HG03439 (cell line): ENCODE data around the gene USB1.

Experiments used
- ATAC-seq: cut with Tn5 transposase; IDR thresholded peaks from one replicate; pipeline ENCODE4 v1.9.1; 2021; ENCODE audit warnings: mild to moderate bottlenecking, moderate library complexity; ENCODE audit not compliant: unreplicated experiment

Gene USB1

DNA sequence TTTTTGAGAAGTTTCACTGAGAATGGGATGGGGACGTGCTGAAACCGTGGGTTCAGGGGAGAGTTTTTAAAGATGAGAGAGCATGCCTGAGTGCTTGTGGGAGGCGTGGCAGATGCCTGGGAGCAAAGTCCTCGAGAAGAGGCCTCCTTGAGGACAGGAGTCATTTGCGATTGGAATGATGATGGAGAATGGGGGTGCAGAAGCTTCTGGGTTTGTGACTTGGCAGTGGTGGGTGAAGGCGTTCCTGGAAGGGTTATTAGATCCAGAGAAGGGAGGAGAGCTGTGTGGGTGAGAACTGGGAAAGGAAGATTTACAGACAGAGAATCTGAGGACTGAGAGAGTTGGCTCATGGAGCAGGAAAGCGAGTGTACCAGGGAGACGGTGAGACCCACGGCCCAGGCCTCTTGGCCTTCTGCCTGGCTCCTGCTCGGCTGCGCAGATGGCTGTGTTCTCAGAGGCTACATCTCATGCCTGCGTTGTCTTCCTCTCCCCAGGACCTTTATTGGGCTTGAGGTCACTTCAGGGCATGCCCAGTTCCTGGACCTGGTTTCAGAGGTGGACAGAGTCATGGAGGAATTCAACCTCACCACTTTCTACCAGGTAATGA is 15.7 kb downstream of the USB1 start:
- no peak for ATAC-seq

DNA sequence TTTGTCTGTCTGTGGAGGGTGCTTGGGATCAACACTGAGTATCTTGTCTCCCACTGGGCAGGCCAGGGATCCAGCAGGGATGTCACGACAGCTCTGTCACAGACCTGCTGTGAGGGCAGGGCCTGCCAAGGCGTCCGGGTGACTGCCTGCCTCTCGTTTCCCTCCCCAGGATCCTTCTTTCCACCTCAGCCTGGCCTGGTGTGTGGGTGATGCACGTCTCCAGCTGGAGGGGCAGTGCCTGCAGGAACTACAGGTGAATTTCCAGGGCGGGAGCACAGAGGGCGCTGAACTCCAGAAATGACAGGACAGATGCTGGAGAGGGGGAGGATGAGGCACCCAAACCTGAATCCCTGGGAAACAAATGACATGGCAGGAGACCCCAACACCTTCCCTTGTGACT is 17.6 kb downstream of the USB1 start:
- ATAC-seq, result no peak

DNA sequence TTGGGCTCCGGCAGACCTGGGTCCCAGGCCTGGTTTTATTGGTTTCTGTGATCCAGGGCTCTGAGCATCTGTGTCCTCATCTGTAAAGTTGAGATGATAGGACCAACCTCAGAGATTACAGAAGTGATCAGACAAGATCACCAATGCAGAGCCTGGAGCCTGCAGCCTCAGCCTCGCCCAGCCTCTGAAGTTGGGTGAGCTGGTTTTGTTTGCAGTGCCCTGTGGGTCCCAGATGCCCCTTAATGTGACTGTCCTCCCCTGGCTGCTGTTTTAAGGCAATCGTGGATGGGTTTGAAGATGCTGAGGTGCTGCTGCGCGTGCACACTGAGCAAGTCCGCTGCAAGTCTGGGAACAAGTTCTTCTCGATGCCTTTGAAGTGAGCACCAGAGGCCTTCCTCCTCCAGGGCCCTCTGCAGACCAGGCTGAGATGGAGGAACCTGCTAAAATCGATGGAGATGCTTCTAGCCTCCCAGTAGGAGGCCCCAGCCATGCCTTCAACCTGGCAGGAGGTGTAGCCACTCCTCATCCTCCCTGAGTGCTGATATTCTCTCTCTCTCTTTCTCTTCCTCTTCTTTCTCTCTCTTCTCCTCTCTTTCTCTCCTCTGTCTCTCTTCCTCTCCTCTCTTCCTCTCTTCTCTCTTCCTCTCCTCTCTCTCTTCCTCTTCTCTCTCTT is 18.8 kb downstream of the USB1 start:
- ATAC-seq, result no peak

DNA sequence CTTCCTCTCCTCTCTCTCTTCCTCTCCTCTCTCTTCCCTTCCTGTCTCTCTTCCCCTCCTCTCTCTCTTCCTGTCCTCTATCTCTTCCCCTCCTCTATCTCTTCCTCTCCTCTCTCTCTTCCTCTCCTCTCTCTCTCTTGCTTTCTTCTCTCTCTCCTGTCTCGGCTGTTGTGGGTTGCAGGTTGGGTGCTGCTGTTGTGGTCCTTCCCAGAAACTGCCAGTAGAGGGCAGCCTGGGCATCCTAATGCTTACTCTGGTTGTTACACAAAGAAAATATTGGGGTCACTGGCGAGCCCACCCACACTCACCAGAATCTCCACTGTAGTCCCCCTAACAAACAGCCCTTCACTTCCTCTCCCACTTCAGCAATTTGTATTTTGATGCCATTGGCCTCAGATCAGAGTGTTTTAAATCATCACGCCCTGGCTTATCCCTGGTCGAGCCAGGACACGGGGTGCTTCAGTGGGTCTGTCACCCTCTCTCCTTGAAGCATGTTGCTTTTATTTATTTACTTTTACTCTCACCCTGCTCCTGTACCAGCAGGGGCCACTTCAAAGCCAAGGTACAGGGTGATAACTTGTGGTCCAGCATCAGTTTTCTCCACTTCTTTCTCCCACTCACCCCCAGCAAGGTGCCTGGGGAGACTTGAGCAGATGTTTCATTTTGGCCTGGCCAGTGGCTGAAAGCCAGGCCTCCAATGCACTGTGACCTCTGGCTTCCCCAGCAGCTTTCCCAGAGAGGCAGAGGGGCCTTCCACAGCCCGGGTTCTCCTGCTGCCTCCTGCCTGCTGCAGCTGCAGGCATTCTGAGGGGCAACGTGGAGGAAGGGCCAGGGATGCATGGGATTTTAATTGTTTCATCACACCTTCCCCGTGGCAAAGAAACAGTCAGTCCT is 19.7 kb downstream of the USB1 start:
- ATAC-seq, result no peak

DNA sequence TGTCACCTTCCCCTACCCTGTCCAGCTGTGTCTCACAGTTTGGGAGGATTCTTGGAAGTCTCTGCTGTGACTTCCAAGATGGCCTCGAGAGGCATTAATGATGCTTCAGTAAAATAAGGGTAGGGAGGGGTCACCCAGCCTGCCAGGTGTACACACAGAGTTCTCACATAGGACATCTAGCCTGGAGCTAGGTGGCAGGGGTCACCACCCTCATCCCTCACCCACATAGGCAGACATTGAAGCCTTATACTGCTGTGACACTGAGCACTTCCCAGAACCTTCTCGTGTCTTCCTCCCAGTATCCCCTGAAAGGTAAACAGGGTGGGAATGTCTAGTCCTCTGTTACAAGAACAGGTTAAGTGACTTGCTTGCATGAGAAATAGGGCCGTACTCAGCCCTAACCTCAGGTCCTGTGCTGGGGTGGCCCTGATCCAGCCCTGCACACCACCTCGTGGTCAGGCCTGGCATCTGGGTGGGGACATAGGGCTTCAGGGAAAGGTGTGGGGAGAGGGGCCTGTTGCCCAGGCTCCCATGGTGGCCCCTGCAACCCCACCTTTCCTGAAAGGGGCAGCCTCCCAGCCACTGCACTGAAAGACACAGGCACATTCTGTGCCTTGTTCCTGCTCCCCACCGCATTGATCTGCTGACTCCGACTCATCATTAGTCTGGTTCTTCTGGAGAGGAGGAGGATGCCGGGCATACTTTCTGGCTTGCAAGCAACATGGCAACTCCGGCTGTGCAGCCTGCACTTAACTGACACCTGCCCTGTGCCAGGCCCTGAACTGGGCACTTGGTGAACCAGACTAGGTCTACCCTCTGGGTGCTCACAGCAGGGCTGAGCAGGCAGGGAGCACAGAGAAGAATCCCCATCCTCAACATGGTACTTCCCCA is 20.7 kb downstream of the USB1 start:
- no peak for ATAC-seq

DNA sequence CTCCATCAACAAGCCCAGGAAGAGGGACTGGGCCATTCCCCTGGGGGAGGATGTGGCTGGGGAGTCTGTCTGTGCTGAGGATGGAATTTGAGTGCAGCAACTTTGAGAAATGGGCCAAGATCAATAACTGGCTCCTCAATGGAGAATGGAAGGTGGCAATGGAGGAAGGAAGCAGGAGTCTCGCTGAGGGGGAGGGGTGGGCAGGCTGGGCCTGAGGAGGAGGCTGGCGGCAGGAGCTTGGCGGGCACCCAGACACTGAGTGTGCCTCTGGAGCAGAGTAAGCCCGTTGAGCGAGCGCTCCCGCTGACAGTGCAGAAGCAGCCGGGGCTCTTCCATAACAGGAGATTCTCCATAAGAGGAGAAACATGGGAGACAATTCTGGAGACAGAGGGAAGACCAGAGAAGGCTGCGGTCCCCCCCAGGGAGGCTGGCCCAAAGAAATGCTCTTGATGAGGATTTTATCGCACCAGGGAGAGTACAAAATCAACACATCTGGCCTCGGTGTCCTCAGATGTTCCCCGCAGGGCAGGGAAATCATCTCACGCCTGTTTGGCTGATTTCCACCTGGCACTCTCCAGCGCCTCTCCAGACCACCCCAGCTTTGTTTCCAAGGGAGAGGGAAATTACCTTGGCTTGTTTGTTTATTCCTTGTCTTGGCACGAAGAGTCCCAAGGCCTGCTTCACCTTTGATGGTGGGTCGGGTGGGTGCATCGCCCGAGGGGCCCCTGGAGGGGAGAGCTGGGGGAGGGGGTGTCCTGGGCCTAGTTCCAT is 21.6 kb downstream of the USB1 start:
- ATAC-seq, result no peak

DNA sequence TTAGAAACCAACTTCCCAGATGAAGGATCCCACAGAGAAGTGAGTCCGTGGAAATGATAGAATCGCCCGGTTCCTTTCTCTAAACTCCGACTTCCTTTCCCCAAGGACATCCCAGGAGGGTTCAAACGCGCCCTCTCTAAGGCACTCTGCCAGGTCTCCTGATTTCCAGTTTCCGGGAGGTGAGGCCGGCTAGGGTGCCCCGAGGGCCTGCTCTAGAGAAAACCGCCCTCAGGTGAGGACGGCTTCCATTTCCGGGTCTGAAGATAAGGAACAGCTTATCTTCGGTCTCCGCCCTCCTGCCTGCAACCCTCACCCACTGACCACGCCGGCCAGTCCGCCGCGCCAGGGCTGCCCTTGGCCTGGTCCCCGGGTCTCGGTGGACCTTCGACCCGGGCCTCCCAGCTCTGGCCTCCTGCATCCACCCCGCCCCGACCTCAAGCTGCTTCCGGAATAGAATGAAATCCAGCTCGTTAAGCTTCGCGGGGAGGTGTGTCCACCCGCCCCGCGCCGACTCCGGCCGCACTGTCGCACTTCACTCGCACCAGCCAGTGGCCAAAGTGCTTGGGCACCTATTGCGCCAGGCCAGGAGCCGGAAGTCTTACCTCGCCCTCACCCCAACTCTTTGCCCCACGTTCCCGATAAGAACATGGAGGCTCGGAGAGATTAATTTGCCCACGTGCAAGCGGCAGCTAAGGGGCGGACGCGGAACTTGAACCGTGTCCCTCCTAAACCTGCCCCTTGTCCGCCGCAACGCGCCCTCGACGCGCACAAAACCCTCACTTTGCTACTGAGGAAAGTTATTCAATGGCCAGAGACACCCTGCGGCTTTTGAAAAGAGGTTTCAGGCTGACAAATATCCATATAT is 23.5 kb downstream of the USB1 start:
- no peak for ATAC-seq

DNA sequence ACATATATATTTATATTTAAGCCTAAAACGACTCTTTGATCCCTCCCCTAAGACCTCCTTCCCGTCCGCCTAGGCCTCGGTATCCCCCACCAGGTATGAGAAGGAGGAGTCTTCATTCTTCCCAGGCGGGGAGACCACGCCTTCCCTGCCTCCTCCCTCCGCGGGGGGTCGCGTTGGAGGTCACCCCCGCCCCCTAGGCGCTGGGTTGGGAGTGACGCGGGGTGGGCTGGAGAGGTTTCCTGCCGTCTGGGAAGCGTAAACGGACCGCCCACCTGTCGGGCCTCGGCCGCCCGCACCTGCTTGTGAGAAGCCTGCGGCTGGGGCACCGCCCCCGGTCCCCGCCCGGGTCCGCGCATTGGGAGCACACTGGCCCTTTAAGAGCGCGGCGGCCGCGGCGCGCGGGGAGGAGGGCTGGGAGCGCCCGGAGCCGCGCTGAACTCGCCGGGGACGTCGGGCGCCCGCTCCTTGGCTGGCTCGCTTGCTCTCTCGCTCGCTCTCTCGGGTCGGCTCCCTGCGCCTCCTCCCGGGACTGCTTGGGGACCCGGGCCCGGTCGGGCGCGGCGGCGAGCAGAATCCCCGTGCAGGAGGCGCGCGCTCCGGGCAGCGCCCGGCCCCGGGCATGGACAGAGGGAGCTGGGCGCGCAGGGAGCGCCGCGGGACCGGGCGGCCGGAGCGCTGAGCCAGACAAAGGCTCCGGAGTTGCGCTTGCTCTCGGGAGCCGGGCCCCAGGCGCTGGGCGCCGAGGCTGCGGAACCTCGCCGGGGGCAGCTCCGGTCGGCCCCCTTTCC is 24.3 kb downstream of the USB1 start, which contains the start of gene MMP15:
Gene MMP15 (plus strand): TSS at position 404 of the 788 bp plus-strand sequence. CDS start 597 bp downstream, outside the sequence.
- no peak for ATAC-seq

DNA sequence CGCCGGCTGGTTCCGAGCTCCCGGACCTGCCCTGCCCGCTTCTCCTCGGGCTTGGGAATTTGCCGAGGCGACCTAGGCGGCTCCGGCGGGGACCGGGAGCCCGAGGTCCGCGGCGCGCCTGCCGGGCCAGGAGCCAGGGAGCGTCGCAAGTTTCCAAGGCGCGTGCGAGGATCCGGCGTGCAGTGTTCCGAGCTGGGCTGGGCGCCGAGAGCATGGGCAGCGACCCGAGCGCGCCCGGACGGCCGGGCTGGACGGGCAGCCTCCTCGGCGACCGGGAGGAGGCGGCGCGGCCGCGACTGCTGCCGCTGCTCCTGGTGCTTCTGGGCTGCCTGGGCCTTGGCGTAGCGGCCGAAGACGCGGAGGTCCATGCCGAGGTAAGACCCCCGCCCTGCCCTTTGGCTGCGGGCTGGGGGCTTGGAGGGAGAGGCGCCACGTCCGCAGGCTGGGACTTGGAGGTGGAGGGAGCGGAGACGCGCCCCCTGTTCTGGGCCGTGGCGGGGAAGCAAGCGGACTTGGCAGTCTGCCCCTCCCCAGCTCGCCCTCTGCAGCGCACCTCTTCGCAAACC is 25.0 kb downstream of the USB1 start:
- ATAC-seq, result no peak

DNA sequence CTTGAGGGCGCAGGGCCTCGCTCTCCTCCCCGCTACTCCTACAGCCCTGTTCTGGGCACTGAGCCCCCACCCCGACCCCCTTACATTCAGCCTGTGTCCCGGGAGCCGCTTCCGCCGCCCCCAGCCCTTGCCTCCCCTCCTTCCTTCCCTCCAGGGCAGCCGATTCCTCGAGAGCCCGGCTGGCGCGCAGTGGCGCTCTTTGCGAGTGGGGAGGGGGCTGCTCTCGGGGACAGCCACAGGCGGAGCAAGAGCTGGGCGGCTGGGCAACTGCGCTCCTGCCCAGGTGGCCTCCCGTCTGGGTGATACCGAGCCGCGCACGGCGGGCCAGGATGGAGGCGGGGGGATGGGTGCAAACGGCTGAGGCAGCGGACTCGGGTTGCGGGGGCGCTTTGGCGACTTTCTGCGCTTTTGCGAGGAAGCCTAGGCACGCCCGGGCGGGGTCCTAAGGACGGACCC is 25.5 kb downstream of the USB1 start:
- no peak for ATAC-seq

DNA sequence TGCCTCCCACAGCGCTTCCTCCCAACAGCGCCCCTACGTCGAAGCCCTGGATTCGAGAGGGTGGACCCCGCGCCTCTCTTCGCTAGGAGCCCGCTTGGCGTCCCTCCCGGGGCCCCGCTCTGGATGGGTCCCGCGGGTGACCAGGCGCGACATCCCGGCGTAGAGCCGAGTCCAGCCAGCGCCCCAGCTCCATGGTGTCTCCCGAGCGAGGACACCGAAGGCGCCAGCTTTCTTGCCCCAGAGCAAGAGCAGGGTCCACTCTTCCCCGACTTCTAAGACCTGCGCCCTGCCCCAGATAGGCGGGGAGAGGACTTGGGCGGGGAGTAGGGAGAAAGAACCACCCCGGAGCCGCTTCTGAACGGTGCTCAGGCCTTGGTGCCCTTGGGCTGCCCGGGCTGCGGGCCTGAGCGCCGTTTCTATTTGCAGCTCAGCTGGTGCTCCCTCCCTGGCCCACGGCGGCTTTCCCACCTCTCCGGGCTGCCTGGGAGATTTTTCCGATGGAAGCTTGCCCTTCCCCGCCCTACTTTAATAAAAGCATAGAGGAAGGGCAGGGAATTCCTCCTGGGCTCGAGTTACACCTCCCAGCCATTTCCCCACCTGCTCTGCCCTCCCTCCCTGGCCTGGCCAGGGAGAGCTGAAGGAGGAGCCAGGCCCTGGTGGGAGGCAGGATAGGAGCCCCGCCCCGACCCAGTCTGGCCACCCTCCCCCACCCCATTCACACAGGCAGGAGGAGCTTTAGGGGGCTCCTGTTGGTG is 26.1 kb downstream of the USB1 start:
- no peak for ATAC-seq

DNA sequence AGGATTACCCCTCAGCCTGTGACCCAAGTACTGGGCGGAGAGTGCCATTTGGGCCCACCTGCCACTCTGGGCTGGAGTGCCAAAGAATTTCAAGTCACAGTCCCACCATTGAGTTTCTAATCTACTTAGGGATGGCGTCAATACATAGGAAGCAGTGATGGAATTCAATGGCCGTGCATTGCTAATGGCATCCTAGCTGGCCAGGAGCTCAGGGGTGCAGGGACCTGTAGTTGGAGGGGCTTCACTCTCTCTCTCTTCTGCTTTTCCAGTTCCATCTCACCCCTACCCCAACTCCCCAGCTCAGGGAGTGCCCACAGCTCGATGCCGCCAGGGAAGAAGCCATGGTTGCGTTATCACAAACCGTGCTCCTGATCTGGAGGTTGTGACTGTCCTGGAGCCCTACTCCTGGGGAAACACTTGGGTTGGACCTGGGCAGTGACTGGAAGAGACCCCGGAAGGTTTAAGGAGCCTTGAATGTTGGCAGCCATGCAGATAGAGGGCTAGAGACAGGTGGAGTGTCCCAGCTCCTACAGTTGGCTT is 26.8 kb downstream of the USB1 start:
- ATAC-seq, result no peak

DNA sequence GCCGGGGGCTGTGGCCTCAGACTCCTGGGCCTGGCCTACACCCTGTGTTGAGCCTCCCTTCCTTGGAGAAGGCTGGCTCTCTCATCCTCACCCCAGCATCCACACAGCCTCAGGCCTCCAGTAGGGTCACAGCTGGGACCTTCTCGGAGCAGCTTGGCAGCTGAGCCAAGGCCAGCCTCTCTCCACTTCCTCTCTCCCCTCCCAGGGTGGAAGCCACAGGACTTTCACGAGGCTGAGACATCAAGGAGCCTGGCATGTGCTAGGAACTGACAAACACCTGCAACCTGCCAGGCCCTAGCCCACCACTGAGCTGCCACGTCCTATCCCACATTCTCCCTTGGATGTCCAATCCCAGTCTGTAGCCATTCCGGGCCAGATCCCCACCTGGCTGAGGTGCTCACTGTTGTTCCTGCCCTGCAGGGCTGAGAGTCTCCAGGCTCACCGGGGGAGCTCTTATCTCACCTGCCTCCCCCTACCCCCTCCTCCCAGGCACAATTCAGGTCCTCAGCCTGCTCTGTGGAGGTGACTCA is 27.4 kb downstream of the USB1 start:
- ATAC-seq, result no peak

DNA sequence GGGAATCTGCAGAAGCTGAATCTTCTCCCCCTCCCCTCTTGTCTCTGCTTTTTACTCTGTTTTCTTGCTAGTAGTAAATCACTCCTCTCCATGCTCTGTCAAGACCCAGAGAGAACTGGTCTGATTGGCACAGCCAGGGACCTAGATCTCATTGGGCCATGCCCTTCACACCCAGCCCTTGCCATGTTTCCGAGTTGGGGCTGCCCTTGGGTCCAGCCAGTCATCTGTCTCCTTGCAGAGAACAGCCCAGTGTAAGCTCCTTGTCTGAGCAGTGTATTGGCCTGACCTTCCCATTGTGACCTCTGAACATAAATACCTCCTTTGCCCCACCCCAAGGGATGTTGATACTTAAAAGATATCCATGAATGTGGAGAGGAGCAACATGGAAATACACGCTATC is 28.2 kb downstream of the USB1 start:
- ATAC-seq, result no peak

DNA sequence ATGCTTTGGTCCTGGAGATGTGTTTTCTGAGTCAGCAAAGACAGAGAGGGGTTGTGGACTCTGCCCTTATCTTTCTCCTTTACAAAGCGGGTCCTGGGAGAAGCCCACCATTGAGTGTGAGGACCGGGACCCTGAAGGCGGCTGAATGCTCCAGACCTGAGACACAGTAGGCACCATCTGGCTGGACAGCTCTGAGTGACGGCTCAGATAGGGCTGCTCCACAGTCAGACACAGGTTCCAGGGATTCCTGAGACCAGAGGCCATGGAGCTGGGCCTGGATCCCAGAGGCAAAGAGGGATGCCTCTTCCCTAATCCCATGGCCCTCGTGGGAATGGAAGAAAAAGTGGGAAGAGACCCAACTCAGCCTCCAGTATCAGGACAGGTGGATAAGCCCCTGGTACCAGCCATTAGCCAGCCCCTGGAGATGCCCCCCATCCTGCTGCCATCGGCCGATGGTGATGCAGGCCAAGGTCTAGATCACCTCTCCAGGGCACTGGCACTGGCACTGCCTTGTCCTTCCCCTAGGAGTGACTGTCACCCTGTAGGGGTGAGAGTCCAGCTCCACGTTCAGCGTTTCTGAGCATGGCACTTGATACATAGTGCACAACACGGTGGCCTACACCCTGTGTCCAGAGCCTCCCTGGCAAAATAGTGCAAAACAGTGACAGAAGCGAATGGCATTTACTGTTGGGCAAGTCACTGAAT is 29.1 kb downstream of the USB1 start:
- no peak for ATAC-seq
